ENCODE measurements around the gene NAA25. TPM values are rescaled to one million over a fixed set of nuclear protein-coding genes. Genes with fewer than 3 reads are reported as not detected.
"Not testable (repeated sequence)": the region's sequence is repeated elsewhere in the genome, so short reads cannot be mapped to it uniquely, and the experiment has no call there.

The NAA25 gene
- total RNA-seq, 1 donor from 2014 or later, result 19.2 TPM

- peak; percentile 82 for DNase-seq
Measured at GRCh38 chr12:112116232-112117060, 7.9 kb upstream of the NAA25 start.

GRCh38 chr12:112115259-112116045, 6.9 kb upstream of the NAA25 start:
- no peak for DNase-seq

DNA sequence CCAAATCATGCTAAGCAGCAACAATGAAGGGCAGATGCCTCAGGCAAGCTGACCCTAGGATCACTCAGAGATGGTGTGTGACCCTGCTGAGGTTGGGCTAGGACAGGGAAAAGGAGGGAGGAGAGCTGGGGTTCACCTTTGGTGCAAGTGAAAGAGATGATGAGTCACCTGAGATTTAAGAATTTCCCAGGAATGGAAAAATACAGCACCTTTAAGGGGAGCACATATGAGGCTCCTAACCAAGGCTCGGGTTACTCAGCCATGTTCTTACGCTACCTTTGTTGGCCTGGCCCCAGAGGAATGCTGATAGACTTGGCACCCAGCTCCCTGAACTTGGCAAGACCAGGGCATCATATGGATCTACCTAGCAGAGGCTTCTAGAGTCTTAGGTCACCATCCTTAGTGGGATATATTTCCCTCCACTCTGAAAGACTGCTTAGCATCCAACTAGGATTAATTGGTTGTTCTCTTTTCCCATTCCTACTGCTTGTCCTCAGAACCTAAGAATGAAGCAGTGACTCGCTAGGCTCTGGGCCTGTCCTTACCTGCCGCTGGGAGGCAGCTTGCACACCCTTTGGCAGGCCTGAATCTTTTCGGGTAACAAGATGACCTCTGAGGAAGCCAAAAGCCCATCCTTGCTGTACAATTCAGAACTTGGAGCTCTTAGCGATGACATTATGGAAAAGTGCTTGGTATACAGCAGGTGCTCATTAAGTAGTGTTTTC, 4.0 kb upstream of the NAA25 start:
- DNase-seq, result no peak

DNA sequence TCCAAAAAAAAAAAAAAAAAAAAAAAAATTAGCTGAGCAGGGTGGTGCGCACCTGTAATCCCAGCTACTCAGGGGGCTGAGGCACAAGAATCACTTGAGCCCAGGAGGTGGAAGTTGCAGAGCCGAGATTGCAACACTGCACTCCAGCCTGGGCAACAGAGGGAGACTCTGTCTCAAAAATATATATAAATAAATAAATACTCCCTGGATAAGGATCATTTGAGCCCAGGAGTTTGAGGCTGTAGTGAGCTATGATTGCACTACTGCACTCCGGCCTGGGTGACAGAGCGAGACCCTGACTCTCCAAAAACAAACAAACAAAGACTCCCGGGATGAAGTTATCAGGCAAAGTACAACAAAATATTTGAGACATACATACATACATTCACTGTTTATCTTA, 3.3 kb upstream of the NAA25 start:
- no peak for DNase-seq

- not testable (repeated sequence) for DNase-seq
Measured at GRCh38 chr12:112110787-112111662, 2.4 kb upstream of the NAA25 start.

DNA sequence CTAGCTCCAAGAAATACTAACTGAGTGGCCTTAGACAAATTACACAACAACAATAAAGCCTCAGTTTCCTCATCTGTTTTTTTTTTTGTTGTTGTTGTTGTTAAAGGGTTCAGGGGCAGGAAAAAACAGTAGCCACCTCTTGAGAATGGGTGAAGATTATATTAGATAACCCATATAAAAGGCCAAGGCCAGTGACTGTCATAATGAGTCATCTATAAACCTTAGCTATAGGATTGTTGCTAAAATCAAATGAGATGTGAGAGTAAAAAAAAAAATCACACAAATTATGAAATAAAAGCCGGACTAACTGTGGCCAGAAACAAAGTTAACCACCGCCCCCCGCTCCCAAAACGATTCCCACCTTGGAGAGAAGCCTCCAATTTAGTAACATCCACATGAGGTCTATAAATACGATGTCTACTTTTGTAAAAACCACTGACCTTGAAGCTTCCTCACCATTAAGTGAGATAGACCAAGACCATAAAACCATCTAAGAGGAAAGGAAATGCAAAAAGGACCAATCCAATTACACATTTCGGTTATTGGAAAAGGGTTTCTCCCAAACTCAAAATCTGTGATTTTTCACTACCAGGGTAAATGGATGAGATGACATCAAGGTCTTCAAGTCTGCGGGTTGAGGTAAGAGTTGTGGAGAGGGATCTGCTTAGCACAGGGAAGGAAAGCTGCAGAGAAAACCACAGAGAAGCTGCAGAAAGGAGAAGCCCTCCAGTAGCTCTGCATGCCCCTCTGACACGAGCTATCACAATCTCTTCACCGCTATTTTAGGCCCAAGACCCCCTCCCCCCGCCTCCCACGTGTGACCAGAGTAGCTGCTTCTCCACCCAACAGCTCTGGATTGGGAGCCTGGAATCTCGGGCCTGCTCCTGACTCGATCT, 1.0 kb downstream of the NAA25 start:
- peak; percentile 46 for DNase-seq

GRCh38 chr12:112105891-112106290, 2.7 kb downstream of the NAA25 start:
- DNase-seq, result no peak

DNA sequence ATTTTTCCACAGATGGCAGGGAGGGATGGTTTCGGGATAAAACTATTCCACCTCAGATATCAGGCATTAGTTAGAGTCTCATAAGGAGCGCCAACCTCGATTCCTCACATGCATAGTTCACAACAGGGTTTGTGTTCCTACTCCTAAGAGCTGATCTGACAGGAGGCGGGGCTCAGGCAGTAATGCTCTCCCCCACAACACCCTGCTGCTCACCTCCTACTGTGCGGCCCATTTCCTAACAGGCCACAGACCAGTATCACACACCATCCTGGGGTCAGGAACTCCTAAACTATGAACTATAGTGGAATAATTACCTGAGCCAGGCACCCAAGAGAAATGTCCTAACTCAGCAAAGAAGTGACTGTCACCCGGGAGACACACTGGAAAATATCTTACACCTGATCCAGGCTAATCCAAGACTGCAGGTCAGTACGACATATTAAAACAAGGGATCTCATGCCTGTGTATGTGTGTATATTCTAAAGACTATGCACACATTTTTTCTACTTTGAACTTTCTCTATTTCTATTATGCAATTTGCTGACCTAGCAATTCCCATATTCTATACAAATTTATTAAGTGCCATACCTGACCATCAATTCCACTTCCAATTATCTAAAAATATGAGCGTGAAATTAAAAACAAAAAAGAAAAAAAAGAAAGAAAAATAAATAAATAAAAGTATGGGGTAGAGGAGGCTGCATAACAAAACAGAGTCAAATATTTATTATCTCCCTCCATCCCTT, 4.7 kb downstream of the NAA25 start:
- DNase-seq, result no peak

DNA sequence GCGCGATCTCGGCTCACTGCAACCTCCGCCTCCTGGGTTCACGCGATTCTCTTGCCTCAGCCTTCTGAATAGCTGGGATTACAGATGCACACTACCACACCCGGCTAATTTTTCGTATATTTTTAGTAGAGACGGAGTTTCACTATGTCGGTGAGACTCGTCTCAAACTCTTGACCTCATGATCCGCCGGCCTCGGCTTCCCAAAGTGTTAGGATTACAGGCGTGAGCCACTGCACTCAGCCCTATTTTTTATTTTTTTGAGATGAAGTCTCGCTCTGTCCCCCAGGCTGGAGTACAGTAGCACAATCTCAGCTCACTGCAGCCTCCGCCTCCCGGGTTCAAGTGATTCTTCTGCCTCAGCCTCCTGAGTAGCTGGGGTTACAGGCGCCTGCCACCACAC, 5.8 kb downstream of the NAA25 start:
- not testable (repeated sequence) for DNase-seq

DNA sequence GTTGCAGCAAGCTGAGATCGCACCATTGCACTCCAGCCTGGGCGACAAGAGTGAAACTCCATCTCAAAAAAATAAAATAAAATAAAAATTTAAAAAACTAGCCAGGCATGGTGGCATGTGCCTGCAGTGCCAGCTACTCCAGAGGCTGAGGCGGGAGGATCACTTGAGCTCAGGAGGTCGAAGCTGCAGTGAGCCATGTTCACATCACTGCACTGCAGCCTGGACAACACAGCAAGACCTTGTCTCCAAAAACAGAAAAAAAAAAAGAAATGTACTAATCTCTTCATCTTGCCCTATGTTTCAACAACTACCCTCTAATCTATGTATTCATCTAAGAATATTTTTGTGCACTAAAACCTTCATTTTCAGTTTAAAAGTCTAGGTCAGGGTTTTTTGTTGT, 6.5 kb downstream of the NAA25 start:
- no peak for DNase-seq

DNA sequence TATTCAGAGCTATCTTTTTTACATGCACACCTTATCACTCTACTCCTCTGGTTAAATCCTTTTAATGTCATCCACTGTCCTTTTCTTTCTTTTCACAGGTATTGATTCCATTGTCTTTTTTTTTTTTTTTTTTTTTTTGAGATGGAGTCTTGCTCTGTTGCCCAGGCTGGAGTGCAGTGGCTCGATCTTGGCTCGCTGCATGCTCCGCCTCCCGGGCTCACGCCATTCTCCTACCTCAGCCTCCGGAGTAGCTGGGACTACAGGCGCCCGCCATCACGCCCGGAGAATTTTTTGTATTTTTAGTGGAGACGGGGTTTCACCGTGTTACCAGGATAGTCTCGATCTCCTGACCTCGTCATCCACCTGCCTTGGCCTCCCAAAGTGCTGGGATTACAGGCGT, 8.1 kb downstream of the NAA25 start:
- not testable (repeated sequence) for DNase-seq

DNA sequence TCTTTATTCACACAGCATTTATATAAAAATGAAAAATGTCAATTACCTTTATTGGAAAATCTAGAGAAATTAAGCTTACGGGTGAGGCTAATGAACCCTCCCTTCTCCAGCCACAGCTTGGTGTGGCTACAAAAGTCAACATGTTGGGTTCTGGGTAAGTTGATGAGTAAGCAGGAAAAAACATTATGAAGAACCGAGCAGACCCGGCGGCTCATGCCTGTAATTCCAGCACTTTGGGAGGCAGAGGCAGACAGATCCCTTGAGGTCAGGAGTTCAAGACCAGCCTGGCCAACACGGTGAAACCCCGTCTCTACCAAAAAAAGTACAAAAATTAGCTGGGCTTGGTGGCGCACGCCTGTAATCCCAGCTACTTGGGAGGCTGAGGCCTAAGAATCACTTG, 10.9 kb downstream of the NAA25 start:
- no peak for DNase-seq

DNA sequence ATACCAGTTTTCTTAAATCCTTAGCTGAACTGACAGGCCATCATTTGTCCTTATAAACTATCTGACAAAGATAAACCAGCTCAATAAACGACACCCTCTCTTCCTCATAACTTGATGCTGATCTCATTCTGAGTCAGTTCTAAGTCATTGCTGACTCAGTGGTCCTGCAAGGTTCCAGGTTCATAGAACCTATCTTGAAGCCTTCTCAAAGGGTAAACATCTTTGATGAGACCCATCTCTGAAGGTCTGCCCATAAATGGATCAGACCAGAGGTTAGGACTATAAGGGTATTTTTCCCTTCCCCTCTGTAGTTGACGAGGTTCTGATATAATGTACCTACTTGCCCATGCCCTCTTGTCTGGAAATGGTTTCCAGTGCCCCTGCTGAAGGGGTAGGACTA, 11.9 kb downstream of the NAA25 start:
- DNase-seq, result peak; percentile 55

DNA sequence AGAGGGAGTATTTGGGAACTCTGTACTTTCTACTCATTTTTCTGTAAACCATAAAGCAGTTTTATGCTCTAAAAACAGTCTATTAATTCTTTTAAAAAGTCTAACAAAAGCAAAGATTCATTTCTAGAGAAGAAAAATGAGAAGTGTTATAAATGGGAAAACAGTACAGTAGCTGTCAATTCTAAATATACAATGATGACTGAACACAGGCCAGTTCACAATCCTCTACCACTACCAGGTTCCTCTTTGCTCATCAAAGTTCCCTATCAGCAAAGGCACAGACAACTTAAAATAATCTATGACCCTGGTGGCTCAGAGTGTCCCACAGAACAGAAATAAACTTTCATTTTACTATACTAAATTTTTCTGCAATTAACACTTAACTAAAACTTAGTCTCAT, 12.5 kb downstream of the NAA25 start:
- DNase-seq, result no peak

DNA sequence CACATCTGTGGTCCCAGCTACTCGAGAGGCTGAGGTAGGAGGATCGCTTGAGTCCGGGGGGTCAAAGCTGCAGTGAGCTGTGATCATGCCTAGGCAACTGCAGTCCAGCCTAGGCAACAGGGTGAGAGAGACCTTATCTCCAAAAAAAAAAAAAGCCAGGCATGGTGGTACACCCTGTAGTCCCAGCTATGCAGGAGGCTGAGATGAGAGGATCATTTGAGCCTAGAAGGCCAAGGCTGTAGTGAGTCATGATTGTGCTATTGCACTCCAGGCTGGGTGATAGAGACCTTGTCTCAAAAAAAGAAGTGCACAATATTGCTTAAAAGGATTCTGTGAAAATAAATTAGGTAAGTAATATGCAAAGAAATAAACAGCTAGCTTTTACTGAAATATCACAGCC, 17.0 kb downstream of the NAA25 start:
- DNase-seq, result no peak

DNA sequence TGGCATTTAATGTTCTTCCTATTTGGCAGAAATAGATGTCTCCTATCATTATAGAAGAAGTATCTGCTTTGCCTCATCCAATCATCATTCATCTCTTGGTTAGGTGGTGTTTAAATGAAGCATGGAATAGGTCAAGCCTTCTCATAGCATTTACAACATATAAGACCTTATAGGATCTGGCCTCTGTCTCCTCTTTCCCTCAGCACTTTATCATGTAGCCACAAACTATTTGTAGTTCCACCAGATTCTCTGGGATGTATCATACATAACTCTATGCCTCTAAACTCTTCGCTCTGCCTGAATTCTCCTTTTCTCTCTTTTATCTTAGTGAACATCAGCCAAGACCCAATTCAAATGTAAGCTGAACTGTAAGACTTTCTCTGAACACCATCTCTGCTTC, 20.7 kb downstream of the NAA25 start:
- DNase-seq, result no peak

DNA sequence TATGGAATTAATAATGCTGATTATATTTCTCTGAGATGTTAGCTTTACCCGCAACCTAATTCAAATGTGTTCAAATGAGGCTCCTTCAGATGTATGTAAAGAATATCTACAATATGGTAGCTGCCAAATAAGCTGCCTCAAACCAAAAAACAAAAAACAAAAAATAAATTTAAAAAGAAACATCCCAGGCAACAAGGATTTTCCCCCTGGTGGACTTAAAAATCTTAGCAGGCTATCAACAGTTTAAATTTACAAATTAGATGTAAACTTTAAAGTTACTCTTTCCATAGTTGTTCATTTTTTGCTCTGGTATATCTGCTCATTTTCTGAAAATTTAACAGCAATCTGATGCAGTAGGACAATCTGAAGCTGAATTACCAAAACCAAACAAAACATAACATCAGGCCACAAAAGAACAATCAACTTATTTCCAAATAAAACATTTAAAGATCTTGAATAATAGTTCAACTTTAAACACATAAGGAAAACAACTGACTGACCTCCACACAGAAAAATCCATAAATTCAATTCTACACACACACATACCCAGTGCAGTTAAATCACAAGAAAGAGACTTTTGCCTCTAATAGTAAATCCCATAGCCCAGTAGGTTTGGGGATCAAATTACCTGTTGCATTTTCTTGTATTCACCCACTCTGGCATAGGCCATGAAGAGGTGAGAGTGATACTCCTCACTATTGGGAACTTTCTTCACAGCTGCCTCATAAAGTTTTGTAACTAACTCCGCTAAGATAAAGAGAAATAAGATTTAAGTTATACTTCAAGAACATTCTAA, 21.3 kb downstream of the NAA25 start:
- no peak for DNase-seq

DNA sequence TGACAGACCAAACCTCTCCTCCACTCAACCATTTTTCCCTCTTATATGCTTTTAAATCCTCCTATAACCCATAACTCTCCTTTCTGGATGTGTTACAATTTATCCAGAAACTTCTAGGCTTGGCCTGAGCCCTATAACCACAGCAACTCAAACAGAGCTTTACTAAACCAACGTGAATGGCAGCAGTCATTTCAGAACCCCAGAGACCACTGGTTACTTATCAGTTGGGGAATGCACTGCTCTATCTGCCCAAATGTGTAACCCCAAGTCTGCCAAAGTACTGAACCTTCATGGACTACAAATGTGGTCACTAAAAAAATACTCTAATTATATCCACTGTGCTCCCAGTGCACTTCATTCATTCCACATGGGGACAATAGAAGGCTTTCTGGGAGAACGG, 42.0 kb downstream of the NAA25 start:
- DNase-seq, result no peak

GRCh38 chr12:112063273-112063672, 45.3 kb downstream of the NAA25 start:
- no peak for DNase-seq

- DNase-seq, result no peak
Measured at GRCh38 chr12:112061137-112061536, 47.4 kb downstream of the NAA25 start.
